ENCODE data around the gene TMF1. TPM values are rescaled to one million over a fixed set of nuclear protein-coding genes. Genes with fewer than 3 reads are reported as not detected.

Gene TMF1
- total RNA-seq, 4 donors from 2014 or later, result 15.5 to 53.2 (median 39.9) TPM

- H3K9me3 ChIP-seq, result no peaks in the 10 kb centered on the region
- in situ Hi-C loops (cut with MboI; ENCODE audit: low pct_ligation_motif_present in 1 of 4, low pct_unique_long_range_greater_than_20kb in 1 of 4, low sequenced_read_pairs in 3 of 4) (no loop called here), intact Hi-C loops (cut with DNase I; ENCODE audit: low total_unique reads) (no loop called here)
- no peaks in the 10 kb centered on the region for H3K4me1 ChIP-seq
- H3K27me3 ChIP-seq, result no peaks in the 10 kb centered on the region
- H3K4me3 ChIP-seq, result no peak overlapping the region
- no peak overlapping the region for H3K27ac ChIP-seq
- no peak for DNase-seq
- 65 to 80% methylated on average over 4 of the region's 4 CpGs for WGBS, 2 donors (ENCODE audit: low coverage in 1 of 2)
- H3K36me3 ChIP-seq, result peaks cover 0 to 39% (median 10%) of the 10 kb centered on the region in 4 donors
- no peak for TF ChIP-seq POLR2AphosphoS5 (IDR thresholded peaks at IDR 0.05)
- no peak for TF ChIP-seq EP300 (IDR thresholded peaks at IDR 0.05; ENCODE audit: low read depth)
- TF ChIP-seq CTCF (IDR thresholded peaks at IDR 0.05), result no peak
- TF ChIP-seq POLR2A (IDR thresholded peaks at IDR 0.05), result no peak
These were observed 14.0 kb upstream of the TMF1 start for GRCh38 chr3:69066121-69066520.

- 88 to 90% methylated on average over 5 to 6 of the region's 6 CpGs for WGBS, 2 donors (ENCODE audit: low coverage in 1 of 2)
- H3K4me1 ChIP-seq, result no peaks in the 10 kb centered on the region
- H3K27me3 ChIP-seq, result no peaks in the 10 kb centered on the region
- in situ Hi-C loops (cut with MboI; ENCODE audit: low pct_ligation_motif_present in 1 of 4, low pct_unique_long_range_greater_than_20kb in 1 of 4, low sequenced_read_pairs in 3 of 4), result no loop called here
- no peak overlapping the region for H3K4me3 ChIP-seq
- H3K9me3 ChIP-seq, result no peaks in the 10 kb centered on the region
- DNase-seq, result no peak
- intact Hi-C loops (cut with DNase I; ENCODE audit: low total_unique reads), result no loop called here
- no peak overlapping the region for H3K27ac ChIP-seq
- peaks cover 0 to 39% (median 13%) of the 10 kb centered on the region in 4 donors for H3K36me3 ChIP-seq
- TF ChIP-seq EP300 (IDR thresholded peaks at IDR 0.05; ENCODE audit: low read depth) (no peak), CTCF (IDR thresholded peaks at IDR 0.05) (no peak), POLR2AphosphoS5 (IDR thresholded peaks at IDR 0.05) (no peak), POLR2A (IDR thresholded peaks at IDR 0.05) (no peak)
These were observed 13.3 kb upstream of the TMF1 start for GRCh38 chr3:69065318-69065964.

GRCh38 chr3:69063636-69064035, 11.5 kb upstream of the TMF1 start:
- in situ Hi-C loops (cut with MboI; ENCODE audit: low pct_ligation_motif_present in 1 of 4, low pct_unique_long_range_greater_than_20kb in 1 of 4, low sequenced_read_pairs in 3 of 4), result no loop called here
- Histone ChIP-seq H3K27me3 (no peaks in the 10 kb centered on the region), H3K27ac (no peak overlapping the region), H3K36me3 (peaks cover 0 to 55% (median 16%) of the 10 kb centered on the region in 4 donors), H3K4me3 (no peak overlapping the region), H3K9me3 (no peaks in the 10 kb centered on the region), H3K4me1 (no peaks in the 10 kb centered on the region)
- WGBS, 2 donors (ENCODE audit: low coverage in 1 of 2), result 61 to 75% methylated on average over 2 of the region's 2 CpGs
- intact Hi-C loops (cut with DNase I; ENCODE audit: low total_unique reads), result no loop called here
- DNase-seq, result no peak
- TF ChIP-seq EP300 (IDR thresholded peaks at IDR 0.05; ENCODE audit: low read depth) (no peak), POLR2A (IDR thresholded peaks at IDR 0.05) (no peak), POLR2AphosphoS5 (IDR thresholded peaks at IDR 0.05) (no peak), CTCF (IDR thresholded peaks at IDR 0.05) (no peak)

- H3K36me3 ChIP-seq, result peaks cover 0 to 82% (median 28%) of the 10 kb centered on the region in 4 donors
- no peak for DNase-seq
- in situ Hi-C loops (cut with MboI; ENCODE audit: low pct_ligation_motif_present in 1 of 4, low pct_unique_long_range_greater_than_20kb in 1 of 4, low sequenced_read_pairs in 3 of 4), result no loop called here
These were observed 7.6 kb upstream of the TMF1 start for GRCh38 chr3:69059688-69060087.

More at GRCh38 chr3:69059688-69060087, 7.6 kb upstream of the TMF1 start:
- Histone ChIP-seq H3K27me3 (no peaks in the 10 kb centered on the region), H3K9me3 (no peaks in the 10 kb centered on the region), H3K4me3 (no peak overlapping the region), H3K27ac (no peak overlapping the region), H3K4me1 (no peaks in the 10 kb centered on the region)
- TF ChIP-seq EP300 (IDR thresholded peaks at IDR 0.05; ENCODE audit: low read depth) (no peak), CTCF (IDR thresholded peaks at IDR 0.05) (no peak), POLR2A (IDR thresholded peaks at IDR 0.05) (no peak), POLR2AphosphoS5 (IDR thresholded peaks at IDR 0.05) (no peak)
- intact Hi-C loops (cut with DNase I; ENCODE audit: low total_unique reads), result no loop called here

Data from transverse colon (tissue), 4 donors.